GM12801 (cell line): ENCODE results near the gene ERCC3.

Experiments used
- TF ChIP-seq, protein P1 (sequence below): IDR thresholded peaks from one replicate; pipeline ENCODE4 v1.5.1; 2011; ENCODE audit warnings: control low read depth; ENCODE audit not compliant: insufficient read length; ENCODE audit errors: extremely low read depth

ERCC3 gene

GRCh38 chr2:127235082-127235702, 58.8 kb downstream of the ERCC3 start:
- TF ChIP-seq, protein P1, sequence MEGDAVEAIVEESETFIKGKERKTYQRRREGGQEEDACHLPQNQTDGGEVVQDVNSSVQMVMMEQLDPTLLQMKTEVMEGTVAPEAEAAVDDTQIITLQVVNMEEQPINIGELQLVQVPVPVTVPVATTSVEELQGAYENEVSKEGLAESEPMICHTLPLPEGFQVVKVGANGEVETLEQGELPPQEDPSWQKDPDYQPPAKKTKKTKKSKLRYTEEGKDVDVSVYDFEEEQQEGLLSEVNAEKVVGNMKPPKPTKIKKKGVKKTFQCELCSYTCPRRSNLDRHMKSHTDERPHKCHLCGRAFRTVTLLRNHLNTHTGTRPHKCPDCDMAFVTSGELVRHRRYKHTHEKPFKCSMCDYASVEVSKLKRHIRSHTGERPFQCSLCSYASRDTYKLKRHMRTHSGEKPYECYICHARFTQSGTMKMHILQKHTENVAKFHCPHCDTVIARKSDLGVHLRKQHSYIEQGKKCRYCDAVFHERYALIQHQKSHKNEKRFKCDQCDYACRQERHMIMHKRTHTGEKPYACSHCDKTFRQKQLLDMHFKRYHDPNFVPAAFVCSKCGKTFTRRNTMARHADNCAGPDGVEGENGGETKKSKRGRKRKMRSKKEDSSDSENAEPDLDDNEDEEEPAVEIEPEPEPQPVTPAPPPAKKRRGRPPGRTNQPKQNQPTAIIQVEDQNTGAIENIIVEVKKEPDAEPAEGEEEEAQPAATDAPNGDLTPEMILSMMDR, result no peak

DNA sequence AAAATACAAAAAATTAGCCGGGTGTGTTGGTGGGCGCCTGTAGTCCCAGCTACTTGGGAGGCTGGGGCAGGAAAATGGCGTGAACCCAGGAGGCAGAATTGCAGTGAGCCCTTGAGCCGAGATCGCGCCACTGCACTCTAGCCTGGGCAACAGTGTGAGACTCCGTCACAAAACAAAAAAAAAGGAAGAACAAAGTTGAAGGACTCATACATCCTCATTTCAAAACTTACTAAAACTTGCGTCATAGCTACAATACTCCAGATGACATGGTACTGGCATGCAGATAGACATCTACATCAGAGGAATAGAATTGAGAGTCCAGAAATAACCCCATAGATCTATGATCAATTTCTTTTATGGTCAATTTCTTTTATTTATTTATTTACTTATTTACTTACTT, 60.2 kb downstream of the ERCC3 start:
- TF ChIP-seq, protein P1, result no peak

DNA sequence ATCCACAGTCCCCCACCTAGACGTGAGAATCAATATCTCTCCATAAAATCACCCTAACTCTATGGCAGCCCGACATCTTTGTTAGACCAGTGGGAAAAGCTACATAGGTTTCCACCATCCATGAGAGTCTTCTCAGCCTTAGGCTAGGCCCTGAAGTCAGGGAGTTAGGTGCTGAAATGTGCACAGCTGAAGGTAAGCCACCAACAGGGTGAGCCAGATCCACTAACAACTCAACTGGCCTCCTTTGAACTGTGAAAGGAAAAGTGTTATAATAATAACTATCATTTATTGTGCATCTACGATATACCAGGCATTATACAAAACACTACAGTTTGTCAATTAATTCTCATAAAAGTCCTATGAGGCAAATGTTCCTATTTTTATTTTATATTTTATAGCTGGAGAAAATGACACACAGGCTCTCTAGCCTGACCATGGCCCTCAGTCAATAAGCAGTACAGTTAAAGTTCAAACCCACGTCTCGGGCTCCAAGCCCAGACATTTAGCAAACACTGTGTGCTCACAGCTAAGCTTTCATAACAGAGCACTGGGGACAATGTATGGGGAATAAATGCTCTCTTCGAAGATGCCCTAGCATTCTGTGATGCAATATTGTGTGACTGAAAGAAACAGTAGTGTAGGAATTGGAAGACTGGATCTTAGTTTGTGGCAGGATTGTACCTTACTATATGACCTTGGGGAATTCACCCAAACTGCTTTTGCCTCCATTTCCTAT, 62.6 kb downstream of the ERCC3 start:
- TF ChIP-seq, protein P1, result no peak

GRCh38 chr2:127229555-127229954, 64.4 kb downstream of the ERCC3 start:
- TF ChIP-seq, protein P1, result no peak

- TF ChIP-seq, protein P1, result no peak
Measured at GRCh38 chr2:127228102-127228501, 65.8 kb downstream of the ERCC3 start.

DNA sequence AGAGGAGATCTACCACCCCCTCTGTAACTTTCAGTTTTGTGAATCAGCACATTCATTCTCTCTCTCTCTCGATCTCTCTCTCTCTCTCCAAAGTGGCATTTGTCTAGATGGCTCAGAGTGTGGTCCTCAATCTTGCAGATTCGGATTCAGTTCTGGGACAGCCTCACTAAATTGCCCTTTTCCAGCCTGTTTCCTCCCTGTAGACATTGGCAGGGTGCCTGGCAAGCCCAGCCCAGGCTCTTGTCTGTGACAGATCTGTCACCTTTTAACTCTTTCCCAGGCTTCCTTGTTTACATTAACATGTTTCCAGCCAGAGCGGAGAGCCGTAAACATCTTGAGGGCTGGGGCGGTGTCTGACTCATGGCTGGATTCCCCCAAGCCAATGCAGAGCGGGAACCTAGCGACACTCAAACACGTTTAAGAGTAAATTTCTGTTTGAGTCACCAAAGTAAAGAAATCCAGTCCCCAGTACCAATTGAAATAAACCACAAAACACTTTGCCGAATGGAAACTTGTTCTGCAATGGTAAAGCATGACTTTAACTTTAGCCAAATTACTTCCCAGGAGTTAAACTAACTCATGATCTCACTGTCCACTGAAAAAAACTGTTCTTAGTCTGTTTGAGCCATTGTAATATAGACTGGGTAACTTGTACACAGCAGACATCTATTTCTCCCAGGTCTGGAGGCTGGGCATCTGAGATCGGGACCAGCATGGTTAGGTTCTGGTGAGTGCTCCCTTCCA, 67.3 kb downstream of the ERCC3 start:
- TF ChIP-seq, protein P1, result no peak

- TF ChIP-seq, protein P1, result no peak
Measured at GRCh38 chr2:127226132-127226519, 67.8 kb downstream of the ERCC3 start.
